HCT116 (cell line): ENCODE results near the gene RALGPS1. TPM values are rescaled to one million over a fixed set of nuclear protein-coding genes. Genes with fewer than 3 reads are reported as not detected.

Source experiments
- ATAC-seq: fragments of 200-7000 bp; cut with Tn5 transposase; 2 replicates; pipeline ENCODE4 v1.9.1; 2020; ENCODE audit warnings: mild to moderate bottlenecking, moderate library complexity
- BruUV-seq: library from RNA; stranded (reverse); fragments of 400-500 nt; replicated peaks from 2 replicates; lab custom pipeline; 2021; lab: Mats Ljungman, UMichigan
- CTCF ChIA-PET: fragments of 300-600 bp; sonication (Branson Sonifier 250); formaldehyde crosslinking; loops from one replicate; lab custom pipeline; 2021; ENCODE audit warnings: antibody characterized with exemption; lab: Charles Lee
- POLR2A ChIA-PET: fragments of 300-600, 350-600 bp; sonication (Branson Sonifier 250); formaldehyde crosslinking; loops from one replicate; lab custom pipeline; 2021; ENCODE audit warnings: antibody characterized with exemption; lab: Charles Lee
- RAD21 ChIA-PET, 2 experiments: fragments of 300-600 bp; sonication (Branson Sonifier 250); formaldehyde crosslinking; loops; one replicate each; lab custom pipeline; 2023; ENCODE audit warnings: low total read pairs in 2 of 2; ENCODE audit not compliant: uncharacterized antibody in 2 of 2, unreplicated experiment in 2 of 2, low non-redundant PET in 1 of 2; lab: Charles Lee
- DNase-seq: peaks from one replicate; pipeline ENCODE4 v3.0.0-alpha.2; 2010; ENCODE audit warnings: low read depth, low spot score
- H2AFZ ChIP-seq: fragments of 200-600 bp; shearing (Covaris generic), sonication (generic); 2 replicates; pipeline ENCODE4 v1.6.1; 2017; ENCODE audit warnings: low read depth, mixed run types, mixed read lengths, antibody characterized with exemption, low read length; ENCODE audit not compliant: poor library complexity, severe bottlenecking
- H3K27ac ChIP-seq: 2 replicates; pipeline ENCODE4 v1.5.1; 2012; ENCODE audit warnings: low read depth, low read length
- H3K27me3 ChIP-seq: fragments of 200-600 bp; sonication (generic); 2 replicates; pipeline ENCODE4 v1.6.1; 2016; ENCODE audit warnings: mixed run types, low read length, mixed read lengths; ENCODE audit not compliant: insufficient read depth
- H3K36me3 ChIP-seq, 2 experiments: fragments of 200-500 bp in 1 of 2; fragments of 200-600 bp in 1 of 2; sonication (Bioruptor generic) in 1 of 2; sonication (generic) in 1 of 2; 2 replicates each; pipeline versions ENCODE4 v1.5.1 to v1.6.1; 2014 to 2016; ENCODE audit warnings: low read length in 2 of 2, inconsistent platforms in 1 of 2, mixed read lengths in 1 of 2, mixed run types in 1 of 2; ENCODE audit not compliant: insufficient read depth in 2 of 2, control insufficient read depth in 1 of 2
- H3K4me1 ChIP-seq, 2 experiments: fragments of 200-600 bp in 1 of 2; sonication (generic) in 1 of 2; 2 replicates each; pipeline versions ENCODE4 v1.5.1 to v1.6.1; 2012 to 2017; ENCODE audit warnings: low read length in 2 of 2, inconsistent platforms in 1 of 2, mild to moderate bottlenecking in 1 of 2, mixed read lengths in 1 of 2, mixed run types in 1 of 2, moderate library complexity in 1 of 2; ENCODE audit not compliant: insufficient read depth in 2 of 2, control insufficient read depth in 1 of 2
- H3K4me2 ChIP-seq: fragments of 200-600 bp; sonication (generic); 2 replicates; pipeline ENCODE4 v1.6.1; 2017; ENCODE audit warnings: mixed run types, low read length, mixed read lengths
- H3K4me3 ChIP-seq, 2 experiments: fragments of 200-600 bp in 1 of 2; sonication (generic) in 1 of 2; replicated peaks in 1 of 2; 2 replicates each; pipeline ENCODE4 v1.5.1; 2011 to 2016; ENCODE audit warnings: low read length in 2 of 2, control low read depth in 1 of 2, low read depth in 1 of 2, mild to moderate bottlenecking in 1 of 2, mixed read lengths in 1 of 2, mixed run types in 1 of 2
- H3K79me2 ChIP-seq: fragments of 200-600 bp; sonication (generic); 2 replicates; pipeline ENCODE4 v1.6.1; 2017; ENCODE audit warnings: mild to moderate bottlenecking, mixed run types, low read length, moderate library complexity, mixed read lengths; ENCODE audit not compliant: insufficient read depth
- H3K9ac ChIP-seq: fragments of 200-600 bp; sonication (generic); 2 replicates; pipeline ENCODE4 v1.6.1; 2016; ENCODE audit warnings: low read length, mixed read lengths
- H3K9me2 ChIP-seq: fragments of 200-600 bp; sonication (generic), shearing (Covaris generic); 2 replicates; pipeline ENCODE4 v1.6.1; 2017; ENCODE audit warnings: mixed run types, mild to moderate bottlenecking, moderate library complexity; ENCODE audit not compliant: insufficient read depth
- H3K9me3 ChIP-seq, 2 experiments: fragments of 200-500 bp in 1 of 2; fragments of 200-600 bp in 1 of 2; sonication (Bioruptor generic) in 1 of 2; sonication (generic) in 1 of 2; 2 replicates each; pipeline ENCODE4 v1.6.1; 2014 to 2017; ENCODE audit warnings: low read length in 2 of 2, mixed read lengths in 2 of 2, inconsistent platforms in 1 of 2, low read depth in 1 of 2, mild to moderate bottlenecking in 1 of 2, mixed run types in 1 of 2, moderate library complexity in 1 of 2; ENCODE audit not compliant: control insufficient read depth in 1 of 2, insufficient read depth in 1 of 2
- H4K20me1 ChIP-seq: fragments of 200-600 bp; sonication (generic), shearing (Covaris generic); 2 replicates; pipeline ENCODE4 v1.6.1; 2017; ENCODE audit warnings: mixed run types, mild to moderate bottlenecking, moderate library complexity; ENCODE audit not compliant: insufficient read depth
- CBX3 ChIP-seq: IDR thresholded peaks from 2 replicates; pipeline ENCODE4 v1.6.1; 2012; ENCODE audit warnings: low read depth
- EGR1 ChIP-seq: IDR thresholded peaks from 2 replicates; pipeline ENCODE4 v1.6.1; 2012; ENCODE audit warnings: low read depth
- ELF1 ChIP-seq: IDR thresholded peaks from 2 replicates; pipeline ENCODE4 v1.6.1; 2012; ENCODE audit warnings: low read depth, borderline replicate concordance
- EZH2 ChIP-seq: fragments of 200-600 bp; sonication (generic); IDR thresholded peaks from 2 replicates; pipeline ENCODE4 v1.6.1; 2017; ENCODE audit warnings: antibody characterized with exemption, mixed run types
- EZH2phosphoT487 ChIP-seq: fragments of 200-600 bp; IDR thresholded peaks from 2 replicates; pipeline ENCODE4 v1.6.1; 2018; ENCODE audit warnings: antibody characterized with exemption, borderline replicate concordance
- MAX ChIP-seq: IDR thresholded peaks from 2 replicates; pipeline ENCODE4 v1.6.1; 2012
- POLR2A ChIP-seq: IDR thresholded peaks from 2 replicates; pipeline ENCODE4 v1.7.0; 2011; ENCODE audit warnings: borderline replicate concordance; ENCODE audit not compliant: insufficient read depth, insufficient read length; ENCODE audit errors: extremely low read depth
- RAD21 ChIP-seq: IDR thresholded peaks from 2 replicates; pipeline ENCODE4 v1.6.1; 2012; ENCODE audit warnings: low read depth, mild to moderate bottlenecking
- REST ChIP-seq: IDR thresholded peaks from 2 replicates; pipeline ENCODE4 v1.6.1; 2012; ENCODE audit warnings: low read depth
- SP1 ChIP-seq: IDR thresholded peaks from 2 replicates; pipeline ENCODE4 v1.6.1; 2012; ENCODE audit warnings: low read depth
- SRF ChIP-seq: IDR thresholded peaks from 2 replicates; pipeline ENCODE4 v1.6.1; 2012; ENCODE audit warnings: low read depth
- TCF7L2 ChIP-seq: IDR thresholded peaks from 2 replicates; pipeline ENCODE4 v1.7.0; 2011; ENCODE audit warnings: borderline replicate concordance, inconsistent platforms; ENCODE audit not compliant: insufficient read depth, insufficient read length; ENCODE audit errors: extremely low read depth
- ZFX ChIP-seq: fragments of 450-650 bp; IDR thresholded peaks from 2 replicates; pipeline ENCODE4 v1.6.1; 2017
- ZNF274 ChIP-seq: fragments of 200-500 bp; sonication (Bioruptor generic); IDR thresholded peaks from 2 replicates; pipeline ENCODE4 v1.6.1; 2014; ENCODE audit warnings: mild to moderate bottlenecking, low read depth, low read length, inconsistent platforms
- intact Hi-C: fragments of 100-400 bp; cut with micrococcal nuclease; formaldehyde crosslinking; loops from 2 replicates; pipeline ENCODE4 v1.10.0; 2022
- total RNA-seq: library from RNA; stranded (reverse); gene quantifications from one replicate; pipeline ENCODE4 v1.2.1, GENCODE V29; 2021; ENCODE audit not compliant: unreplicated experiment
- TF ChIP-seq, protein P1 (sequence below): IDR thresholded peaks from 2 replicates; pipeline ENCODE4 v1.6.1; 2012

RALGPS1 gene
- total RNA-seq, 1 experiment from 2014 or later: 7.6 TPM

DNA sequence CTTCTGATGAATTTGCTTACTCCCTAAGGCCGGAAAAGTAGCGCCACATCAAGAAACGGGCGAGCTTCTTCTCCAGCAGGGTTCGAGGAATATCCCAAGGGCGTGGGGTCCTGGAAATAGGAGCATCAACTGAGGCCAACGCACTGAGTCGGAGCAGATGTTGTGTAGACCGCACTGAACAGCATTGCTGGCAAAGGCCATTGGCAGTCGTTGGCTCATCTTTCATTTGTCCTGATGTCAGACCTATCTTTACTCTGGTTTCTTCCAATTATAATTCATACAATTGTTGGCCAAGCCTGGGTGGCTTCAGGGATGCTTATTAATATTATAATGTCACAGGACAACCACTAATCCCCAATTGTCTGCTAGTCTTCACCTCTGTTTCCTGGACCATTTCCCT, 27.7 kb upstream of the RALGPS1 start:
- Histone ChIP-seq H3K4me3 (no peak overlapping the region), H3K36me3 (no peaks in the 10 kb centered on the region), H3K27me3 (no peaks in the 10 kb centered on the region), H2AFZ (no peak overlapping the region), H3K9me2 (no peaks in the 10 kb centered on the region), H3K9me3 (no peaks in the 10 kb centered on the region), H3K79me2 (no peaks in the 10 kb centered on the region; the same call in 1 of the 2 replicates), H3K27ac (no peak overlapping the region), H3K4me2 (no peak overlapping the region), H3K4me1 (no peaks in the 10 kb centered on the region), H4K20me1 (no peaks in the 10 kb centered on the region), H3K9ac (no peak overlapping the region)
- CTCF ChIA-PET: no interaction called here
- ATAC-seq (no peak), DNase-seq (no peak)
- POLR2A ChIA-PET: no interaction called here
- intact Hi-C loops: no loop called here
- BruUV-seq: no TSS peak
- RAD21 ChIA-PET: no interaction called here
- TF ChIP-seq EZH2phosphoT487: no peak
- no peak for TF ChIP-seq ZFX
- no peak for TF ChIP-seq SP1
- no peak for TF ChIP-seq TCF7L2
- no peak for TF ChIP-seq ELF1
- no peak for TF ChIP-seq REST
- no peak for TF ChIP-seq ZNF274
- TF ChIP-seq EGR1: no peak
- TF ChIP-seq, protein P1, sequence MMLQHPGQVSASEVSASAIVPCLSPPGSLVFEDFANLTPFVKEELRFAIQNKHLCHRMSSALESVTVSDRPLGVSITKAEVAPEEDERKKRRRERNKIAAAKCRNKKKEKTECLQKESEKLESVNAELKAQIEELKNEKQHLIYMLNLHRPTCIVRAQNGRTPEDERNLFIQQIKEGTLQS: no peak
- TF ChIP-seq SRF: no peak
- TF ChIP-seq RAD21: no peak
- TF ChIP-seq CBX3: no peak
- no peak for TF ChIP-seq POLR2A
- no peak for TF ChIP-seq MAX
- no peak for TF ChIP-seq EZH2
